Stimulated activated CD4-positive, alpha-beta T cell treated with anti-CD3 and anti-CD28 coated beads, Interleukin-4, amount 100 ng/mL, for 1 hour (primary cell): Measurements from ENCODE around the gene FKBP7.
"Not testable (repeated sequence)": the region's sequence is repeated elsewhere in the genome, so short reads cannot be mapped to it uniquely, and the experiment has no call there.

Source experiments
- DNase-seq: peaks from one replicate; pipeline ENCODE4 v3.0.0-alpha.2; 2020

FKBP7 gene

DNA sequence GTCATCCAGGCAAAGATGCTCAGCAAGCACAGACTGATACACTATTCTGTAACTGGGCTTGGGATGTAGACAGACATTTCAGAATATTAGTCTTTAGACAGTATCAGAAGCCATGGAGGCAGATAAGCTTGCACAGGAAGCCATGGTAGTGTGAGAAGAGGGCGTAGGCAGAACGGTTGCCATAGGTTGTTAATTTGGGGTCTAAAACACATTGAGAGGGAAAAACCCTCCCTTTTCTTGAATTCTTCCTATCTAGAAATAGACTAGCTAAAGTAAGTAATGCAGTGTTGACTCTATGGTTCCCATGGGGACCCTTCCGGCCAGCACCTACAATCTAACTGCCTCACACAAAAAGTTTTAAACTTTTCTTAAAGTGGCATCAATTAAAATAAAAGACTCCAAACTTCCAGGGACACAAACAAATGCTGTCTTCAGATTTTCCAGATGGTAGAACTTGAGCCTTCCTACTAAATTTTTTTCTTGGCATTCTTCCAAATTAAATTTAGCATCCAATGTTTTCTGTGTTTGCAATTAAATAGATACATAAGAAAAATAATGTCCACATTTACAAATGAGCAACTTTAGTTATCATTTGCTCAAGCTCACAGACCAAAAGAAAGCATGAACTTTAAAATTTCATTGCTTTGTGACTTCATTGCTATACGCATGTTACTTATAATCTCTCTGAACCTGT, 29.3 kb downstream of the FKBP7 start:
- DNase-seq: no peak

DNA sequence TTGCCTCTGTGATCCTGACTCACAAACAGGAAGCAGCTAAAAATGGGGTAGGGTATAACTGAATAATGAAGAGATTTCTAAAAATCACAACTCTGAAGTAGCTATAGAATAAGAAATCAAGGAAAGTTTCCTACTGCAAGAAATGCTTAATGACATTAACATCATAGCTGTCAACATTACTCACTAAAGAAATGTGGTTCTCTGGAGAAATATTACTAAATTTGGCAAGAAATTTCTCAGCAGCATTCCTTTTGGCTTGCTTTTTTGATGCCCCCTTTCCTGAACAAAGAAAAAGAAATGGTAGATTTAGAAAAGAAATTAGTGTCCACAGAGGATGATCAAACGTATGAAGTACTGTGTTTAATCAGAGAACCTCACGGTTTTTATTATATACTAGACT, 37.0 kb downstream of the FKBP7 start:
- DNase-seq: no peak

DNA sequence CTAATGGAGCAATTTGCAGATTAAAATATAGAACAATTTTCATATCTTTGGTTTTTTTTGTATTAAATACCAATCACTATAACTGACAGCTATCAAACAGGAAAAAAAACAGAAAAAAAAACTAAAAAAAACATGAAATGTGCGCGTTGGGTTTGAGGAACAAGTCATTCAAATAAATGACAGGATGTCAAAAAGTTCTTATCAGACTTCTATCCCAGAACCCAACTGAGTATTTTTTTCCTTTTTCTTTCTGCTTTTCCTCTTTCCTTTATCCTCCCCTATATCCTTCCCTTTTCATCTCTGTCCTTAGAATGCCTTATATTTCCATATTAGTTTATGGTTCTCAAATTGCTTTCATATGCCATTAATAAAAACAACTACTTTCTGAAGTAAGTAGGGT, 41.7 kb downstream of the FKBP7 start:
- no peak for DNase-seq

DNA sequence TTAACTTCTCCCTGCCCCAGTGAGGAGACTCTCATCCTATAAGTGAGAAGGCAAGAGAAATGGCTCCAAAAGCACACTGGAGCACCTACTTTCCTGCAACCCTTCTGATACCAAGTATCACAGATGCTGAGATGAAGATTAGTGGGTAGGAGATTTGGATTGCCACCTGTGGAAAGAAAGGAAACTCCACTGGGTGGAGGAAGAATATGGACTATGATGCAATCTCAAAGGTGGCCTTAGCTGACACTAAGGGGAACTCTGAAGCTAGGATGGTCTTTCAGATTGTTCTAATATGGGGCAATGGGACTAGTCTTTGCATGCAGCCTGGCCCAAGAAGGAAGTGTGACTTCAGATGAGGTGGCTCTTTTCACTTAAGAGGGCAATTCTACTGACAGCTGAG, 49.1 kb downstream of the FKBP7 start:
- DNase-seq: no peak

DNA sequence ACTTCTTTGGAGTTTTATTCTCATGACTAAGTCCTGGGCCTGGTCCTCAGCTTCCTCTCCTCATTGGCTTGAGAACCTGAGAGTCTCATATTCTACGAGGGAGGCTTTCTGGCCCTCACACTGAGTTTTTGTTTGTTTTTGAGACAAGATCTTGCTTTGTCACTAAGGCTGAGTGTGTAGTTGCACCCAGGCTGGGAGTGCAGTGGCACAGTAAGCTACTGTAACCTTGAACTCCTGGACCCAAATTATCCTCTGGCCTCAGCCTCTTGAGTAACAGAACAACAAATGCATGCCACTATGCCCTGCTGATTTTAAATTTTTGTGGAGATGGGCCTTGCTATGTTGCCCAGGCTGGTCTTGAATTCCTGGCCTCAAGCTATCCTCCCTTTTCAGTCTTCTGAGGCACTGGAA, 50.0 kb downstream of the FKBP7 start:
- no peak for DNase-seq

DNA sequence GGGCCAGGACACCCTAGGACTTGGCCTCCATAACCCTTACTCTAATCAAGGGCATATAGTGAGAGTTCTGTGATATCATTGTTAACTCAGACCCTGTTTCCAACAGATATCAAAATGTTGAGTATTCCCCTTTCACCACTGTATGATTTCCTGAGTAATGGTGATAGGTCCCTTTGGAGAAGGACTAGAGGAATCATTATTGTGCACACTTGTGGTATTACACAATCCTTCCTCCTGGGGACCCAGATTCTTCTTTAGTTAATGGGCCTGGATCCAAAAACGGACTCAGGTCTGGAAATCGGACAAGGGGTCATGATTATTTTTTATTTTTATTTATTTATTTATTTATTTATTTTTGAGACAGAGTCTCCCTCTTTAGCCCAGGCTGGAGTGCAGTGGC, 50.9 kb downstream of the FKBP7 start:
- no peak for DNase-seq

DNA sequence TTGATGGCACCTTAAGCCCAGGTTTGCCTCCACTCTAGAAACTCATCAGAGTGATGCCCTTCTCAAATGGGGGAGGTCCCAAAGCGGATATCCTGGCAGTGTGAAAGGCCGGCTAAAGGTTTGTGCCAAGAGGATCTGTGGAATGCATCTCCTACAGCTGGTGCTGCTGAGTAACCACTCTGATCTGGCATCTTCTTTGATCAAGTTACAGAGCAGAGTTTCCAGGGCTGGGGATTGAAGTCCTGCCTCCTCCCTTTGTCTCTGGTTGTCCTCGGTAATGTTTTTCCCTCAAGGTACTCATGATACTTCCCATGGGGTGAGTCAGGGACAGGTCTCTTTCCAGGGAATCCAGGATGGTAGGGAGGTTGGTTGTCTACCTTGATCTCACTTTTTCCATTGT, 52.0 kb downstream of the FKBP7 start:
- DNase-seq: no peak

DNA sequence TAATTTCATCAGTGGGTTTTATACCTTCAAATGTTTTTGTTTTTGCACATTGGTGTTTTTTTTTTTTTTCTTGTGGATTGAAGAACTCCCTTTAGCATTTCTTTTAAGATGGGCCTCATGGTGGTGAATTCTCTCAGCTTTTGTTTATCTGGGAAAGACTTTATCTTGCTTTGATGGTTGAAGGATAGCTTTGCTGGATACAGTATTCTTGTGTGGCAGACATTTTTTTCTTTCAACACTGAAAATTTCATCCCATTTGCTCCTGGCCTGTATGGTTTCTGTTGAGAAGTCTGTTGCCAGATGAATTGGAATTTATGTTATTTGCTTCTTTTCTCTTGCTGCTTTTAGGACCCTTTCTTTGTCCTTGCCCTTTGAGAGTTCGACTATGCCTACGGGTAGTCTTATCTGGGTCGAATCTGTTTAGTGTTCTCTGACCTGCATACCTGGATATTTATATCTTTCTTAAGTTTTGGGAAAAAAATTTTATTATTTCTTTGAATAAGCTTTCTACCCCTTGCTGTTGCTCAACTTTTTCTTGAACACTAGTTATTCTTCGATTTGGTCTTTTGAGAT, 53.1 kb downstream of the FKBP7 start:
- DNase-seq: no peak

DNA sequence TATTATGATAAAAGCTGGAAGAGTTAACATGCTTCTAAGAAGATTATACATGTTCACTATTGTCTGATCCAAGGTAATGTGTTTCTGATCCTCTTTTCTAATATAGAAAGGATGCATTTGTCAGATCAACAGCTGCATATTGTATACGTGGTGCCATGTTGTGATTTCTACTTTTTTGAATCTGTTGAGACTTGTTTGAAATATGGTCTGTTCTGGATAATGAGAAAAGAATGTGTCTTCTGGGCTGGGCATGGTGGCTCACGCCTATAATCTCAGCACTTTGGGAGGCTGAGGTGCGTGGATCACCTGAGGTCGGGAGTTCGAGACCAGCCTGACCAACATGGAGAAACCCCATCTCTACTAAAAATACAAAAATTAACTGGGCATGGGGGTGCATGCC, 54.7 kb downstream of the FKBP7 start:
- not testable (repeated sequence) for DNase-seq

DNA sequence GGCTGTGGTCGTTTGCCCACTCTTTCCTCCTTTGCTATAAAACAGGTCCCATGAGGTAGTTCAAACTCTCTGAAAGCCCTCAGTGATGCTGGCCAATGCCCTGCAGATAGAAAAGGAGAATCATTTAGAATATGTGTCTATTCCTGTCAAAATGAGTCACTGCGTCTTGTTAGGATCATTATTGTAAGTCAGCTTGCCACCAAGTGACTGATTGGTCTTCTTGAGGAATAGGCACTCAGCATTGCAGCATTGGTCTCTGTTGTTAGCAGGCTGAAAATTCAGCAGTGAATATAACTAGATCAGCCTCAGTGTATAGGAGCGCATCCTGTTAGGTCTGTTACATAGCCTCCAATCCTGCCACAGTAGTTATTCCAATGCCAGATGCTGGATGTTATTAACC, 56.3 kb downstream of the FKBP7 start:
- DNase-seq: no peak

DNA sequence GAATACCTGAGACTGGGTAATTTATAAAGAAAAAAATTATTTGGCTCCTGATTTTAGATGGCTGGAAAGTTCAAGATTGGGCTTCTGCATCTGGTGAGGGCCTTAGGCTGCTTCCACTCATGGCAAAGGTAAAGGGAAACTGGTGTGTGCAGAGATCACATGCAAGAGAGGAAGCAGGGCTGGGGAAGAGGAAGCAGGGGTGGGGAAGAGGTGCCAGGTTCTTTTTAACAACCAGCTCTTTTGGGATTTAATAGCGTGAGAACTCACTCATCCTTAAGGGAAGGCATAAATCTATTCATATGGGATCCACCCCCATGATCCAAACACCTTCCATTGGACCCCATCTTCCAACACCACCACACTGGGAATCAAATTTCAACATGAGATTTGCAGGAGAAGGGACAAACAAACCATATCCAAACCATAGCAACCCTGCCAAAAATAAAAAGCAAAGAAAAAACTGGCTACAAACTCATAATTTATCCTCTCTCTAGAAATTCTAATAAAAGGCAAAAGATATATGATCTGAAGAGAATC, 57.9 kb downstream of the FKBP7 start:
- no peak for DNase-seq

DNA sequence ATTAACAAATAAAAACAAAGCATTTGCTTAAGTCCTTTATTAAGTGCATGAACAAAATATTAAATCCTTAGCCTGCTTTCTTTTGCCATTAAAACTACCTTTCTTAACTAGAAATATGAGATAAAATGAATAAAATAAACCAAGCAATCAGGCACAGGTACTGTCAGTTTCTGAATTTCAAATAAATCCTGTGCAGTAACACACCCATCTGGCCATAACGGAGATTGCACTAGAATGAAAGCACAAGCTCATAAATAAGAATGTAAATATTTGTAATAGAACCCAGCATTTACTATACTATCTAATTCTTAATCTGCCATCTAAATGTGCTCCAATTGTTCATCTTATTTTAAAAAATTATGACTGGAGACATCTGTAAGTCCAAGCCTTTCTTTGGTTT, 59.3 kb downstream of the FKBP7 start:
- no peak for DNase-seq

DNA sequence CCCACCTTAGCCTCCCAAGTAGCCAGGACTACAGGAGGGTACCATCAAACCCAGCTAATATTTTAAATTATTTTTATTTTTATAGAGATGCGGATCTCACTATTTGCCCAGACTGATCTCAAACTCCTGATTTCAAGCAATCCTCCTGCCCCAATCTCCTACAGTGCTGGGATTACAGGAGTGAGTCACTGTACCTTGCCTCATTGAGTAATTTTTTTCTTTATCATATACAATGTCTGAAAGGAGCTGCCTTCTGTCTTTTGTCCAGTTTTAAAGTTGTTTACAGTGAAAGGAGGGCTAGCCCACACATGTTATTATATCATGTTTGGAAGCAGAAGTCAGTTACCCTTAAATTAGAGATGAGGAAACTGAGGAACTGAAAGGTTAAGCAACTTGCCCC, 60.0 kb downstream of the FKBP7 start:
- no peak for DNase-seq

DNA sequence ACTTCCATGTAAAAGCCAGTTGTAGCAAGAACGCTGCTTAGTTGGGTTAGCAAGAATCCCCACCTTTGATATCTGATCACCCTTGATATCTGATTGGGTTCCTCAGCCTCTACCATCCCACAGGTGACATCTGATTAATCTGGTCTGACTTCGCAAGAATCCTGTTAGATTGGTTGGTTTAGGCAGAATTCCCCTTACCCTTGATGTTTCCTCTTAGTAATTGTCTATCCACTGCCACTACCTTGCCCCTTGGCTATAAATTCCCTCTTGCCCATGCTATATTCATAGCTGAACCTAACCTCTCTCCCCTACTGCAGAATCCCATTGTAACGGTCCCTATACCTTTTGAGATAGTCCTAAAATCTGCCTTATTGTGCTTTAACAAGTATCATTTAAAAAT, 60.5 kb downstream of the FKBP7 start:
- DNase-seq: no peak

DNA sequence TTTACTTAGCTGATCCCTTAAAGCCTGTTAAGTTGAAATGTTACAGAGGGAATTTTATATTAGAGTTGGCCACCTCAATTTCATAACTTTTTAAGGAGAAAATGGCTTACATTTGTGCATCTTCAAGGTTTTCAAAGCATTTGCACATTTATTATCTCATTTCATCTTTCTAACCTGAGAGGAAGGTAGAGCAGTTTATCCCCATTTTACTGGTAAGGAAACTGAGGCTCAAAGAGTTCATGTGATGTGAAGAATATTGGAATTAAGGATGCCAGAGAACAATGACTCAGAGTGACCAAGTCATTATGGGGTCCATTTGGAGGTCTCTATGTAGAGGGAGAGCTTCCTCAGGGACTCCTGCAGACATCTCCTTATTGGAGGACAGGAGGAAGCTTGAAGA, 62.4 kb downstream of the FKBP7 start:
- no peak for DNase-seq

DNA sequence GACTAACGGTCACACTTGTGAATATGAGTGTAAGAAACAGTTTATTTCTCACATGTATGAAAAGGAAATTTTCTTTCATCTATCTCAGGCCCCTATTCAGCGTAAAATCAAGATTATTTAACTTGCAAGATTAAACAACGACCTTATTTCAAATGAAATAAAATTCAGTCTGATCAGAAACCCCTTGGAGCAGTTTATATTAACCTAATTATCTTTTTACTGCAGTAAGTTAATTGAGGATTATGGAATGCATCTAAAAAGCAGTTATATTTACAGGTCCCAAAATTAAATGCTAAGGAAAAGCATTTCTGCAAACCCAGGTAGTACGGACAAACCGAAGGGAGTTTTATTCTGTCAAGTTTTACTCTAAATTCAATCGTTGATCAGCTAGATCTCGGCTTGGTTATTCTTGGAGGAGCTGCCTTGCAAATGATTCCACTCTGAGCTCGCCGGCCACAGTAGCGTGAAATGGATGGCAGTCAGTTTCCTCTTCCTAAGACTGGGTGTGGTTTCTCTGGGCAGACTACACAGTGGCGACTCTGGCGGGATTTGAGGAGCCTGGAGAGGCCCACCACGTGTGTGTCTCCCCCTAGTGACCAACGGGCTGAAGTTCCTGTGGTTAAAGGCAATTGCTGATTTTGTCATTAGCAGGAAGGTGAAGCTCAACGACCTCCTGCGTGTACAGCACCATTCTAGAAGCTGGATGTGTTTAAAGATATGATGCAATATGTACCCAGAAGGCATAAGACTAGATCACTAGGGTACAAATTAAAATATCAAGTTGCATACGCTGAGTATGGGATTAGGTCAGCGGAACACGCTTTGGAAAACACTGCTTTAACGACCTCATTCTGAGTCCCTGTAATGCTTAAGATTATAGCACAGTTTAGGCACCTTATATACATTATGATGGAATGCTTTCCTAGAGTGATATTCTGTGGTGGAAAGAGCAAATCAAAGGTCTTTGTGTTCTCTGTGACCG, 63.8 kb downstream of the FKBP7 start:
- peak; percentile 70 for DNase-seq
